Fibroblast of skin of left biceps (primary cell): ENCODE data around the gene OCA2.

Source experiments
- DNase-seq, 2 experiments: peaks; one replicate each; pipeline ENCODE4 v3.0.0-alpha.2; 2013; ENCODE audit warnings: low read depth in 2 of 2

Gene OCA2

DNA sequence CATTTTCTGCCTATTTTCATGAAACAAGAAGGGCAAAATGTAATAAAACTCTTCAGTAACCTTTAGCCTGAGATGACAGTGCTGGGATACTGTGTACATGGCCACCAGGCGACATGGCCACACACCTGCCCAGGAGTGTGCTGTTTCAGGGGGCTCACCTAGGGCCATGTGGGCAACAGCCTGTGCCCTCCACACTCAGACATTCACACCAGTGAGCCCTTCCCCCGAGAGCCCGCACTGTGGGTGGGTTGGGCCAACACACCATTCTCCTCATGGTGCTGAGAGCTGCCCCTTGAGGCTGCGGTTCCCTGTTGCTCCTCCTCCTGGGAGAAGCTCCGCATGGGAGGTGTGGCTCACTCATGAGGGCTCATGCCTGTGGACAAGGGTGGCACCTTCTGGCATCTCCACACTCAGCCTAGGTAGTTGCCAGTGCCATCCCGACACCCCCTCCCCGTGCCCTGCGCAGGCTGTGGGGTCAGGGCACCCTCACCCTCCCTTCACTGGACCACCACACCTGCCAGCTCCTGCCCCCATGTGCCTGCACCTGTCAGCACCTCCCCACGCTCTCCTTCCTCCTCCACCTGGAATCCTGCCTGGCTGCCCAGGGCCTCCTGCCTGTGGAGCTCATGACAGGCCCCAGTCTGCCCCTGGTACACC, 19.7 kb downstream of the OCA2 start:
- DNase-seq, result no peak

DNA sequence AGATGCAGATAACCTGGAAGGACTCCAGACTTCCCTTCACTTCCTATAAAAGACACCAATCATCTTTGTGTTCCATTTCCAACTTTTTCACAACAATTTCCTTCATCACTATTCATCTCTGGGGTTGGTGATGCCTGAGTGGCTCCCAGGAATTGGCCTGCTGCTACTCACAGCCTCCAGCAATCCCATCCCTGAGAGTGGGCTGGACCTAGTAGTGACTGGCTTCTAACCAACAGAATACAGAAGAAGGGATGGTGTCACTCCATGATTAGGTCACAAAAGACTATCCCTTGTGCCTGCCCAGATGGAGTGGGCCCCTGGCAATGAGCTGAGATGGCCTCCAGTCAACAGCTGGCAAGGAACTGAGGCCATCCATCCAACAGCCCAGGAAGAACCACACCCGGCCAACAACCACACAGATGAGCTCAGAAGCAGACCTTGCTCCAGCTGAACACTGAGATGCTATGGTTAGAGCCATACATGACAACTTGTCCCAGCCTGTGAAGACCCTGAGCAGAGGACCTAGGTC, 20.9 kb downstream of the OCA2 start:
- no peak for DNase-seq

DNA sequence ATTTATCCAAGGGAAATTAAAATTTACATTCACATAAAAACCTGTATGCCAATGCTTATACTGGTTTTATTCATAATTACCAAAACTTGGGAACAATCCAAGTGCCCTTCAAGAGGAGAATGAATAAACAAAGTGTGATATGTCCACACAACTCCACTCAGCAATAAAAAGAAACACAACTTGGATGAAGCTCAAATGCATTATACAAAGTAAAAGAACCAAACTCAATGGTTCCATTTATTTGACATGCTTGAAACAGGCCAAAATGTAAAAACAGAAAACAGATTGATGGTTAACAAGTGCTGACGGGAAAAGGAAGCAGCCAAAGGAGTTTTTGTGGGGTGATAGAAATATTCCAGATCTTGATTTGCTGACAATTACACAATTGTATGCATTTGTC, 23.5 kb downstream of the OCA2 start:
- DNase-seq, result no peak

DNA sequence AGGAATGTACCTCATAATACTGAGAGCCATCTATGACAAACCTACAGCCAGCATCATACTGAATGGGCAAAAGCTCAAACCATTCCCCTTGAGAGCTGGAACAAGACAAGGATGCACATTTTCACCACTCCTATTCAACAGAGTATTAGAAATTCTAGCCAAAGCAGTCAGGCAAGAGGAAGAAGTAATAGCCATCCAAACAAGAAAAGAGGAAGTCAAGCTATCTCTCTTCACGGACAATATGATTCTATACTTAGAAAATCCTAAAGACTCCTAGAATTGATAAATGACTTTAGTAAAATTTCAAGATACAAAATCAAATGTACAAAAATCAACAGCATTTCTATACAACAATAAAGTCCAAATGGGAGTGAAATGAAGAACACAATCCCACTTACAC, 30.2 kb downstream of the OCA2 start:
- no peak for DNase-seq

DNA sequence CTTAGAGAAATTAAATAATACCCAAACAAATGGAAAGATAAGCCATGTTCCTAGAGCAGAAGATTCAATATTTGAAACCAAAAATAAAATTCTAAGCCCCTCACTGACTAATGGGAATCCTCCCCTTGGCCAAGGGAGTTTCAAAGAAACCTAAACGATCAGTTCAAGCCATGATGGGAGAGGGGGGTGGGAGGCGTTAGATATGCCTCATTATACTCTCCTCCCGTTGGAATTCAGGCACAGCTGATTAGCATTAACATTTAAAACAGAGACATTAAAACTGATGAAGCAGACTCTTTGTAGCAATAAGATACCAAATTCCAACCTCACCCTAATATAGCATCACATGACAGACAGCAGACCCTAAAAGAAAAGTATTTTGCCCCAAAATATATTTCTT, 32.9 kb downstream of the OCA2 start:
- no peak for DNase-seq

DNA sequence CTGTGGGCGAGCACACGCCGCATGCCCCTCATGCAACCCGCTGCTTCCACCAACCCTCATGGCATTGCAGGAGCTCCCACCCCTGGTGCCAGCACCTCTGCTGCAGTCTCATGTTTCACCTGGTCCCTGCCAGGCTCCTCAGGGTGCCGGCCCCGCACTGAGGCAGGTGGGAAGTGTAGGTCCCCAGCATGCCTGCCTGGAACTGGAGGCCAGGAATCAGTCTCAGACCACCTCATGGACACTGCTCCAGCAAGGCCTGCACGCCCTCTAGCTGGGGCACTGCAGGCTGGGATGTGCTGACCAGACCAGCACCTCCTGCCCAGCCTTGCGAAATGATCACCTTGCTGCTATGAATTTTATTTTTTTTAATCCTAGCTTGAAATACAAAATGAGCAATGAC, 39.1 kb downstream of the OCA2 start:
- DNase-seq, result no peak

DNA sequence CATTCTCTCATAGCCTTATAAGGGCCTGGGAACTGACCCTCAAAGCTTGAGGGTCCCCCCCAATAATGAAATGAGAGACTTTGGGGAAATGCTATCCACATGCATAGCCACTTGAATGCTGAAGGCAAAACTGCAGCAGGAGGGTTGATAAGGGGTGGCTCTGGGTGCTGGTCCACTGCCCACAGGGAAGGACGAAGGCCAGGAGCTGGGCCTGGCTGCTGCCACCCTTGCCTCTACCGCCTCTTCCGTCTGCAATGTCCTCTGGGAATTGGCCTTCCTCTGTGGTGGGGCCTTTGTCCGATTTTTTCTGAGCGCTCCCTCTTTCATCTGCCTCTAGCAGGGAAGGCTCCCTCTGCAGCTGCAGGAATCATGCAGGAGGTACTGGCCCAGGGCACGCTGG, 41.0 kb downstream of the OCA2 start:
- no peak for DNase-seq

DNA sequence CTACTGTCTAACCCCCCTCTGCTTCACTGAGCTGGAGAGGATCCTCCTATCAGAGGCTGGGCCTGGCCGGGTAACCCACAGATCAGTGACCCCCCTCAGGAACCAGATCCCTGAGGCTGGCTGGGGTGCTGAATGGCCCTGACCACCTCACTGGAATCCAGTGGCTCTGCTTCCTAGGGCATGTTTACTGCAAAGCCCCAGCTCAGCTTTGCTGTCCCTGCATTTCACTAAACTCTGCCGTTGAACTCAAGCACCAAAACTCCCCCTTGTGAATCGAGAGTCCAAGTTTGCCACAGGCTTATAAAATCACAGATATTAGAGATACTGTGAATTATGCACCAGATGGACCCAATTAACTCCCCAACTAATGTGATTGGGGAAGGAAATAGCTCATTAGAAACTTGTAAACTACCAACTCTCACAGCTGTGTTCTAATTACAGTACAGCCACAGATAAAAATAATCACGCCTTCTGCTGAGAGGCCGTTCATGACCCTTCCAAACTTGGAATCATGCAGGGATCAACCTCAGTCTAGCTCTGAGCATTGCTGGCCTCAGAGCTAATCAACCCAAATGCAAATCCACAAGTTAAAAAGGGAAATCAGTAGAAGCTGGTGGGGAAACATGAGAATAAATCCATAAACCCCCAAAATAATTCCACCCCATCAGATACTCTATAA, 47.0 kb downstream of the OCA2 start:
- DNase-seq, result no peak

DNA sequence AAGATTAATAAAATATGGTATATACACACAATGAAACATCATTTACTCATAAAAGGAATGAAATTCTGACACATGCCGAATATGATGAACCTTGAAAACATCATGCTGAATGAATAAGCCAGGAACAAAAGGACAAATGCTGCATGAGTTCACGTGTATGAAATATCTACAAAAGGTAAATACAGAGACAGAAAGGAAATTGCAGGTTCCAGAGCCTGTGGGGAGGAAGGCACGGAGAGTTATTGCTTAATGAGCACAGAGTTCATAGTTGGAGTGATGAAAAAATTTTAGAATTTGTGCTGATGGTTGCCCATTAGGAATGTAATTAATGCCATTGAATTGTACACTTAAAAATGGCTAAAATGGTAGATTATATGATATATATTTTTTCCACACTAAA, 49.5 kb downstream of the OCA2 start:
- no peak for DNase-seq

DNA sequence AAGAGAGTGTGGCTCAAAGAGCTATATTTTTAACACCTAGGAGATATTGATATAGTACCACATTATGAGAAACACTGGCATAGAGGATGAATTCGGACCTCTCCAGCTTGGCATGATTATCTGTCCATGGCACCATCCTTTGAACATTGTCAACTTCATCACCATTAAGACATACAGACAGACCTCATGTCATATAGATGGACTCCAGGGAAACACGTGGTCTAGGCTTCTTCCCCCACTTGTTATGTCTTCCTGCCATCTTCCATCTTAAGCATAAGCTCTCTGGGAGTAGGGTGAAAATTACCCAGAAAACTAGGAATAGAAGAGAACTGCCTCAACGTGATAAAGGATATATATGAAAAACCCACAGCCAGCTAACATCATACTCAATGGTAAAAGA, 51.8 kb downstream of the OCA2 start:
- DNase-seq, result no peak

DNA sequence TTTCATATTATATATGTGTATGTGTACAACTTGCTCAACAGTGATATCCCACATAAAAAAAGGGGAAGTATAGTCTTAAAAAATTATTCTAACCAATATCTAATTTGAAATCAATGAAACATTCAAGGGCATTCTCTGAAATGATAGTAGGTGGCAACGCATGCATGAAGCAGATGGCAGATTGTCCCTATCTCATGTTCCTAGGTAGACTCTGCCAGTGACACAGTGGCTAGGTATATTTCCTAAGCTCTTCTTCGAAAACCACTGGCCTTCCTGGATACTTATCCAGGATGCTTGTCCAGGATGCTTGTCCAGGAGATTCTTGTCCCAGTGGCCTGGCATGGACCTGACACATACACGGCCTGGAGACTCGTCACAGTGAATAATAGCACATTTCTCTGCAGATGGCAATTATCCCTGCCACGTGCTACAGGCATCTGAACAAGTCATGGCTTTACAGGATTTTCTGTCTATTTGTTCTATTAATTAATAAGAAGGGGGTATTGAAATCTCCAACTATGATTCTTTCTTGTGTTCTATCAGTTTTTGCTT, 54.9 kb downstream of the OCA2 start:
- no peak for DNase-seq

DNA sequence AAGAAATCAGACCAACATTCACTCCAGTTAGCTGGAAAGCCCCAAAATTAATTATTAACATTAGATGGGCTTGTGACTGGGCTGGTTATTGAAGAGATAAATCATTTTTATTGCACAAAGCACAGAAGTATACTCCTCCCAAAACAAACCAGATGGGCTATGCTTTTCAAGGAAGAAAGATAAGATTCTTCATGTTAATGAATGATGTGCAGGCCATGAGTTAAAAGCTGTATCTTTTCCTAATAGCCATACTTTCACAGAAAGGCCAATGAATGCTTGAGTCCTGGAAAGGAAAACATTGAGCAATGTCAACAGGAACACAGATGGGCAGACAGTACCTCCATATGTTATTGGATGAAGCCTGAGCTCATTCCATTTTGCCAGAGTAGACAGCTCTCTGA, 55.4 kb downstream of the OCA2 start:
- DNase-seq, result no peak

DNA sequence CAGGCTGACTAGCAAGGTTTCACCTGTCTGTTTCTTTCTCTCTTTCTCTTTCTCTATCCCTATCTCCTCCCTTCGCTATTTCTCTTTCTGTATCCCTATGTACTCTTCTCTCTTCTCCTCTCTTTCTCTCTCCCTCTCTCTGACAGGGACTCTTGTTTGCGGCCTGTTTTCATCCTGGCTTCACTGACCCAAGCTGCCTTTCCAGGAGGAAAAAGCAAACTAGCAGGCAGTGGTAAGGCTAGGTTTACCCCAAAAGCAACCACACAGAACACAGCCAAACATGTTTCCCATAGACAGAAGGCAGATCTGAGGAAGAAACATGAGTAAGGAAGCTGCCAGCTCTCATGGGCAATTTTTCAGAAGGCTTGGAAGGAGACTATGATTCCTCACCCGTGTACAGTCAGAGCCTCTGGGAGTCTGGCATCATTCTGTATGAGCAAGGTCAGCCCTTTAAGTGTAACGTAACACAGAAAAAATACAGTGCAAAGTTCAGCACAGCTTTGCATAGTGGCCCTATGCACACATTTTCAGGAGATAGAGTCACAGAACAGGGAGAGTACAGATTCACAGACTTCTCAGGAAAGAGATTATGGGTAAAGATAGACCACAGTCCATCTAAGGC, 61.0 kb downstream of the OCA2 start:
- no peak for DNase-seq

DNA sequence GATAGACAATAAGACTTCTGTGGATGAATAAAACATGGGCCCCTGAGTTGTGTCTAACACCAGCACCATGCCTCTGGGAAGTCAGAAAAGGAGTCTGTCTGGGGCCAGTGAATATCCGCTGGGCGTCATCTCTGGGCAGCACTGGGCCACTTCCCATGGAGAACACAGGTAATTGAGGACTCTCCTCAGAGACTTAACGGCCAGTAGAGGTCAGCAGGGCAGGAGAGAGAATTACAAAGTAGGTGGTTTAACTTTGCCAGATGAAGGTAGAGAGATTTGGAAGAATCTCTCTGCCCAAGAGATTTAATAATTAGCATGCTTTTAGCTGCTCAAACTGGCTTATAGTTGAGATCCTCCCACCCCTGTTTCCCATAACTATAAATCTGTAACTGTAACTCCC, 65.7 kb downstream of the OCA2 start:
- no peak for DNase-seq

DNA sequence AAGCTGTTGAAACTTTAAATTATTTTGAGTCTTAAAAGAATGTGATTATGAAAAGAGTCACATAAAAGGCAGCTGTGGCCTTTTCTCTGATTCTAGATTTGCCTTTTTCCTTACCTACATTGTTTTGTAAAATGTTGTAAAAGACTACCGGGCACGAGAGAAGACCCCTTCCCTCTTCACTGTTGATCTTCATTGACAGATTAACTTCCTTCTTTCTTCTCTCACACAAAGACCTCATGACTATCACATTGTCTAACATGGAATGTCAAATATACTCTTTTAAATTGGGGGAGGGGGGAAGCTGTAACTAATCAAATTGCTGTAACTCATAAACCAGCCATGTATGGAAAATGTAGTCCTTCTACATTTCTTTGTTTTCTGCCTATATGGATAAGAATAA, 68.3 kb downstream of the OCA2 start:
- DNase-seq, result no peak

DNA sequence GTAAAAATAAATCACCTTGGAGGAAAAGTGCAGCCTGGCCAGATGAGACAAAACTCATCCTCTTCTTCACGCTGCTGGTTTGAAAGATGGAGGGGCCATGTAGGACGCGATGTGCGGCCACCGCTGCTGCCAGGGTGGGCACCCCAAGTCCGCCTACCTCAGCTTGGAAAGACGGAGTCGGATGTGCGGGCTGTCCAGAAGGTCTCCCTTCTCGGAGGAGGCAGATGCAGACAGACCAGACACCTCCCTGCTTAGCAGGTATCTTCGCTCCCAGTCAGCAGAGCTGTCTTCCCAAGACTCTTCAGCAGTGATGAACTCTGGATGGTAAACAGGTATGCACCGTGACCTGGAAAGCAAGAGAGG, 71.4 kb downstream of the OCA2 start:
- no peak for DNase-seq

DNA sequence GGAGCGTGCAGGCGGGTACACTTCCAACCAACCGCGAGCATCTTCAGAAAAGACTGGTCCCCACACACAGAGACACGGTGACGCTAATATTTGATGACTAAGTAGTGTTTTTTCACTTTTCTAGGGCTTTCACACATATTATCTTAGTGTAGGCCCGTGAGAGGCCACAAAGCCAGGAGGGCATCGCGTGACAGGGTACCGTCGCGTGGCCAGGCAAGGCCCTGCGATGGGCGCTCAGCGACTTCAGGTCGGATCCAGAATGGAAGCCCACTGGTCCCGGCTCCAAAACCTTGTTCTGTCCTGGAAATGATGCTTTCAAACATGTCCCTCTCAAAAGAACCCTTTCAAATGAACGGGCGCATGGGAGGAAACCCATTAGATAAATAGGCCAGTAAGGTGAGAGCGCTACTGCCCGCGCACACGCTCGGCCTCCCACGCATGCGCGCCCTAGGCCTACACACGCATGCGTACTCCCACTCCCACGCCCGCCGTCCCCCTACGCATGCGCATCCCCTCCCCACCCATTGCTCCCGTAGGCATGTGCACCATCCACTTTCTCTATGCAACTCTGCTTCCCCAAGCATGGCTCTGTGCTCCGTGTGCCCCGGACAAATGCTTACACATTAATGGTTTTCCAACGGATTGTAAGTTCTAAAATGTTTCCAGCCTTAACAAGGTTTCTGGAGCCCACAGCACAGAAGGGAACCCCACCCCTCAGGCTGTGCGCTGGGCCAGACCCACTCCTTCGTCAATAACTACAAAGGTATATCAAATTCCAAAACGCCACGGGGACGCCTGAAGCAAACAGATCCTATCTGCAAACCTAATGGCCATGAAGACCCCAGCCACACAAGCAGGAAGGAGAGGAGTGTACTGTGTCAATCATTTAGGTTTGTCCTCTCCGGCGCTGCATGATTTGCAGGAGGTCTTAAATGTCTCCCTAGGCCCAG, 72.1 kb downstream of the OCA2 start:
- no peak for DNase-seq

DNA sequence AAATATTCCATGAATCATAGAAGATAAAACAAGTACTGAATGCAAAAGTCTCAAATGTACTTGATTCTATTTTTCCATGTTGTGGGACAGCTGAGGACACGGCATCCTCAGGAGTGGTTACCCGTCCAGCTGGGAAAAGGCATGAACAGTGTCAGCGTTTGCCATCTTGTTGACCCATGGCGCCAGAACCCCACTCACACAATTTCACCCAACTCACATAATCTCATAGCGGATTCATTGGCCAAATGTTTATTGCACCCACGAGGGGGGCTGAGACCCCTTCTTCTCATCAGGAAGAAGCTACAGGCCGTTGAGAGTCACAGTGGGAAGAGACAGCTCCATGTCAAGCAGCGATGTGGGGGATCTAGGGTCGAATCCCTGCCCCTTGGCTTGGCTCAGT, 72.9 kb downstream of the OCA2 start:
- DNase-seq, result no peak

DNA sequence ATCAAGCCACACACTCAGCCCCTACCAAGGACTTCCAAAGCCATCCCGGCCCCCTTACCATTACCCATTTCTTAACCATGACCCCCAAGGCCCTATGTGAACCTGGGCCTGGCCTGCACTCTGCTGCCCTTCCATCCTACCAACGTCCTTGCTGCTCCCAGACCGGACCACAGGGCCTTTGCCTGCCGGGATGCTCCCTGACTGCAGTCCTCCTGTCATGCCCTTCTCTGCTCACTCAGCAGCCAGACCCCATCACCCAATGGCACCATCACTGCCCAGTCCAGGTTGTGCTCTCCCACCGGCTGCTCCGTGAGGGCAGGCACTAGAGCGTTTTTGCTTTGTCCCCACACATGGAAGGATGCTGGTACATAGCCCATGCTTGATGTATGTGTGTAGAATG, 73.7 kb downstream of the OCA2 start:
- no peak for DNase-seq

DNA sequence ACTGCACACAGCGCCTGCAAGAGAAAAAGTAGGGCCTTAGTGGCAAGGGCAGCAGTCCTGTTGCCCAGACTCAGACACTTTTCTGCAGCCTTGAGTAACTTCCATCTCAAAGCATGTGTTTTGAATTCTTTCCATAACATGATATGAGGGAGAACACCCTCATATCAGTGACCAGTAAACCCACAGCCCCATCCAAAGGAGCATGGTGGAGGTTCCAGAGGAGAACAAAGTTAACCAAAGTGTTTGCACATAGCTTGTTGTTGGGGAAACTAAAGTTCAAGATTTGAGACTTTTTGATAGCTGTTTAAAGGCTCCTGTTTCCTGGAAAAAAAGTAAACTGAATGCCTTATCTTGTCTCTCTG, 74.2 kb downstream of the OCA2 start:
- no peak for DNase-seq

DNA sequence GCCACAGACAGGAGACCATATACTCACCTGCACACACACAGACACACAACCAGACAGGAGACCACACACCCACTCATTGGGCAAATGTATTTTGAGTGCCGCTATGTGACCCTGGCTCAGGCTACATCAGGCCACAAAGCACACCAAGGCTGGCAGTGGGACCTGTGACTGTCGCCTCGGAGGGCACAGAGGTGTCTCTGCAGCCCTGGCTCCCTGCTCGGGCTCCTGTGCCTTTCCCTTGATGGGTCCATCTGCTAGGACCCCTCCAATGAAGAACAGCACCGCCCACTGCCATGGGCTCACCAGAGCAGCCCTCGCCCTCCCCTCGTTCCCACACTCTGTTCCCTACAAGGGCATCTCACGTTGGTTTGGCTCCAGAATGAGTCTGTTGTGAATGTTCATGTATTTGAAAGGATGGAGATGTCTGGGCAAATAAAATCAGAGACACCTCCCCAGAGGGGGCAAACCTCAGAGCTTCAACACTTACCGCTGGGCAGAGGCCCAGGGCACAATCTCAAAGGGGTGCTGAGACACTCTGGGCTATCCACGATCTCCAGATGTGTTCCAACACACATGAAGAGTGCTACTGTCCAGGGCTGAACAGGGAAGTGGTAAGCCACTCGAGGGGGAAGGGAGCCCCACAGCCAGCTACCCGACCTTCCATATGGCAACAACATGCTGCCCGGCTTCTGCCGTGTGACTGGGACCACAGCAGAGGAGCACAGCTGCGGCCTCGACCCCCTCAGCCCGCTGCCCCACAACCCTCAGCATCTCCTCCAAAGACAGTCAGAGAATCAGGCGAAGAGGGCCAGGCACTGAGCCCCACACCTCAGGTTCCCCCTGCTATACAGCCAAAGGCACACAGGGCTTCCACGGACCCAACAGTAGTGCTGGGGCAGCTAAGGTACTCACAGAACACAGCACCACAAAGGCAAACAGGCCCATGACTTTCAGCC, 74.9 kb downstream of the OCA2 start:
- DNase-seq, result no peak
